ENCODE data around the gene GSTM3.

DNA sequence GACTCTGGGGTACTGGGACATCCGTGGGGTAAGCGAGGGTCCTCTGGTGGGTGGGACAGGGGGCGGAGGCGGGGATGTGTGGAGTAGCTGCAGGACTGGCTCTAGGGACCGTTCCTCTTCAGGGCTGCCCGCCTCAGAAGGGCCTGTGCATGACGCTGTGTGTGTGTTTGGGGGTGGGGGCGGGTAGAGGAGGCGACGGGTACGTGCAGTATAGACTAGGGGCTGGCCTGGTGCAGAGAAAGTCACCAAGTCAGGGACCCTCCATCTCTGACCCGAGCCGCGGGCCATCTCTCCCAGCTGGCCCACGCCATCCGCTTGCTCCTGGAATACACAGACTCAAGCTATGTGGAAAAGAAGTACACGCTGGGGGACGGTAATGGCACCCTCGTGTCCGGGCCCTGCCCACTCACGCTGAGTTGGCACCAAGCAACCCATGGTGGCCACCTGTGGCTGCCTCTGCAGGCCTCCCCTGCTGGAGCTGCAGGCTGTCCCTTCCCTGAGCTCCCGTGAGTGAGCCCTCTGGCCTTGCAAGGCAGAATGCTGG is 28.4 kb downstream of the GSTM3 start:
- TF ChIP-seq, protein P1, sequence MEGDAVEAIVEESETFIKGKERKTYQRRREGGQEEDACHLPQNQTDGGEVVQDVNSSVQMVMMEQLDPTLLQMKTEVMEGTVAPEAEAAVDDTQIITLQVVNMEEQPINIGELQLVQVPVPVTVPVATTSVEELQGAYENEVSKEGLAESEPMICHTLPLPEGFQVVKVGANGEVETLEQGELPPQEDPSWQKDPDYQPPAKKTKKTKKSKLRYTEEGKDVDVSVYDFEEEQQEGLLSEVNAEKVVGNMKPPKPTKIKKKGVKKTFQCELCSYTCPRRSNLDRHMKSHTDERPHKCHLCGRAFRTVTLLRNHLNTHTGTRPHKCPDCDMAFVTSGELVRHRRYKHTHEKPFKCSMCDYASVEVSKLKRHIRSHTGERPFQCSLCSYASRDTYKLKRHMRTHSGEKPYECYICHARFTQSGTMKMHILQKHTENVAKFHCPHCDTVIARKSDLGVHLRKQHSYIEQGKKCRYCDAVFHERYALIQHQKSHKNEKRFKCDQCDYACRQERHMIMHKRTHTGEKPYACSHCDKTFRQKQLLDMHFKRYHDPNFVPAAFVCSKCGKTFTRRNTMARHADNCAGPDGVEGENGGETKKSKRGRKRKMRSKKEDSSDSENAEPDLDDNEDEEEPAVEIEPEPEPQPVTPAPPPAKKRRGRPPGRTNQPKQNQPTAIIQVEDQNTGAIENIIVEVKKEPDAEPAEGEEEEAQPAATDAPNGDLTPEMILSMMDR (conservative IDR thresholded peaks at IDR 0.05; ENCODE audit: low read length) = no peak
- no peak for TF ChIP-seq EZH2phosphoT487 (IDR thresholded peaks at IDR 0.05; ENCODE audit: borderline replicate concordance, low read depth, low read length)

All from OCI-LY7 (cell line).